ENCODE measurements around the gene FAS. TPM values are rescaled to one million over a fixed set of nuclear protein-coding genes. Genes with fewer than 3 reads are reported as not detected.
A peak's percentile ranks its signal among the peaks of the same experiment; 100 is the strongest.

The FAS gene
- total RNA-seq, 4 donors from 2014 or later: 9.0 to 58.5 (median 53.6) TPM

- Histone ChIP-seq H3K27ac (peak overlapping the region; percentile 77 to 88 (median 84)), H3K4me3 (peak overlapping the region in 2 of 4 donors; percentile 11 to 35), H3K36me3 (peaks cover 0 to 4% (median 0%) of the 10 kb centered on the region in 4 donors), H3K27me3 (no peaks in the 10 kb centered on the region), H3K4me1 (peaks cover 0 to 47% (median 3%) of the 10 kb centered on the region in 4 donors), H3K9me3 (no peaks in the 10 kb centered on the region)
- TF ChIP-seq POLR2AphosphoS5 (IDR thresholded peaks at IDR 0.05) (peak in 1 of 3 donors; percentile 32), POLR2A (IDR thresholded peaks at IDR 0.05) (no peak), CTCF (IDR thresholded peaks at IDR 0.05) (no peak), EP300 (IDR thresholded peaks at IDR 0.05; ENCODE audit: low read depth) (no peak)
- no peak for DNase-seq
- intact Hi-C loops (cut with DNase I; ENCODE audit: low total_unique reads): no loop called here
- in situ Hi-C loops (cut with MboI; ENCODE audit: low pct_ligation_motif_present in 1 of 4, low pct_unique_long_range_greater_than_20kb in 1 of 4, low sequenced_read_pairs in 3 of 4): loop anchor here in 1 of 4 donors (10.0 kb wide), 1 partner anchor 278 kb away; no protein-coding TSS in a partner anchor
- WGBS, 2 donors (ENCODE audit: low coverage in 1 of 2): 75 to 83% methylated on average over 2 to 6 of the region's 6 CpGs
Observed at GRCh38 chr10:88946965-88947590, 43.5 kb upstream of the FAS start.

- Histone ChIP-seq H3K4me1 (peaks cover 0 to 50% (median 3%) of the 10 kb centered on the region in 4 donors), H3K36me3 (peaks cover 0 to 4% (median 0%) of the 10 kb centered on the region in 4 donors), H3K27ac (peak overlapping the region; percentile 77 to 88 (median 84)), H3K9me3 (no peaks in the 10 kb centered on the region), H3K27me3 (no peaks in the 10 kb centered on the region), H3K4me3 (peak overlapping the region in 3 of 4 donors; percentile 22 to 35 (median 29))
- no peak for DNase-seq
- no peak for TF ChIP-seq POLR2A (IDR thresholded peaks at IDR 0.05)
- peak in 1 of 3 donors; percentile 16 for TF ChIP-seq POLR2AphosphoS5 (IDR thresholded peaks at IDR 0.05)
- no peak for TF ChIP-seq EP300 (IDR thresholded peaks at IDR 0.05; ENCODE audit: low read depth)
- no peak for TF ChIP-seq CTCF (IDR thresholded peaks at IDR 0.05)
- 80 to 89% methylated on average over 2 of the region's 2 CpGs for WGBS, 2 donors (ENCODE audit: low coverage in 1 of 2)
- in situ Hi-C loops (cut with MboI; ENCODE audit: low pct_ligation_motif_present in 1 of 4, low pct_unique_long_range_greater_than_20kb in 1 of 4, low sequenced_read_pairs in 3 of 4): loop anchor here in 1 of 4 donors (10.0 kb wide), 1 partner anchor 276 kb away; no protein-coding TSS in a partner anchor
- intact Hi-C loops (cut with DNase I; ENCODE audit: low total_unique reads): no loop called here
Observed at GRCh38 chr10:88949051-88949450, 41.5 kb upstream of the FAS start.

- H3K4me3 ChIP-seq: peak overlapping the region in 3 of 4 donors; percentile 22 to 35 (median 29)
- no peak for DNase-seq
- TF ChIP-seq POLR2A (IDR thresholded peaks at IDR 0.05): no peak
- TF ChIP-seq EP300 (IDR thresholded peaks at IDR 0.05; ENCODE audit: low read depth): no peak
- TF ChIP-seq POLR2AphosphoS5 (IDR thresholded peaks at IDR 0.05): no peak
- TF ChIP-seq CTCF (IDR thresholded peaks at IDR 0.05): no peak
- in situ Hi-C loops (cut with MboI; ENCODE audit: low pct_ligation_motif_present in 1 of 4, low pct_unique_long_range_greater_than_20kb in 1 of 4, low sequenced_read_pairs in 3 of 4): loop anchor here in 1 of 4 donors (10.0 kb wide), 1 partner anchor 275 kb away; no protein-coding TSS in a partner anchor
- H3K4me1 ChIP-seq: peaks cover 0 to 40% (median 0%) of the 10 kb centered on the region in 4 donors
- no peaks in the 10 kb centered on the region for H3K27me3 ChIP-seq
- WGBS, 2 donors (ENCODE audit: low coverage in 1 of 2): 69% methylated on average over 2 to 3 of the region's 3 CpGs
- H3K36me3 ChIP-seq: peaks cover 0 to 4% (median 0%) of the 10 kb centered on the region in 4 donors
- no peaks in the 10 kb centered on the region for H3K9me3 ChIP-seq
- H3K27ac ChIP-seq: peak overlapping the region; percentile 77 to 88 (median 84)
- intact Hi-C loops (cut with DNase I; ENCODE audit: low total_unique reads): no loop called here
Observed at GRCh38 chr10:88949912-88950837, 40.4 kb upstream of the FAS start.

GRCh38 chr10:88952647-88953111 is 37.9 kb upstream of the FAS start, which contains the start of gene ACTA2:
ACTA2 (minus strand) TSS chr10:88952773; CDS start chr10:88948930, 3,843 bp downstream.
- H3K27ac ChIP-seq: peak within 1 kb of the TSS; percentile 77 to 88 (median 84)
- TF ChIP-seq CTCF (IDR thresholded peaks at IDR 0.05): no peak
- TF ChIP-seq POLR2A (IDR thresholded peaks at IDR 0.05): peak; percentile 66
- TF ChIP-seq EP300 (IDR thresholded peaks at IDR 0.05; ENCODE audit: low read depth): no peak
- peak; percentile 95 to 98 (median 96) for TF ChIP-seq POLR2AphosphoS5 (IDR thresholded peaks at IDR 0.05)
- in situ Hi-C loops (cut with MboI; ENCODE audit: low pct_ligation_motif_present in 1 of 4, low pct_unique_long_range_greater_than_20kb in 1 of 4, low sequenced_read_pairs in 3 of 4): no loop called here
- peak; percentile 55 for DNase-seq
- H3K27me3 ChIP-seq: no peaks in the 10 kb centered on the region
- no peaks in the 10 kb centered on the region for H3K9me3 ChIP-seq
- peak within 1 kb of the TSS; percentile 10 to 38 (median 31) for H3K4me3 ChIP-seq
- 72 to 89% methylated on average over 2 to 8 of the region's 8 CpGs for WGBS, 2 donors (ENCODE audit: low coverage in 1 of 2)
- H3K4me1 ChIP-seq: peaks cover 0 to 23% (median 0%) of the 10 kb centered on the region in 4 donors
- no peaks in the 10 kb centered on the region for H3K36me3 ChIP-seq
- intact Hi-C loops (cut with DNase I; ENCODE audit: low total_unique reads): no loop called here

Measured in transverse colon (tissue), 4 donors.